K562 (cell line): ENCODE results near the gene PDE4A. TPM values are rescaled to one million over a fixed set of nuclear protein-coding genes. Genes with fewer than 3 reads are reported as not detected.

Source experiments
- CBFB ChIP-seq: sonication (generic); formaldehyde crosslinking; IDR thresholded peaks from 2 replicates; pipeline ENCODE4 v1.4.0; 2020; ENCODE audit warnings: mild to moderate bottlenecking, missing genetic modification reagents
- CREB3L1 ChIP-seq: fragments of 450-650 bp; IDR thresholded peaks from 2 replicates; pipeline ENCODE4 v1.6.1; 2014; ENCODE audit warnings: low read depth, mild to moderate bottlenecking, moderate library complexity, borderline replicate concordance
- CTCF ChIP-seq, 3 experiments: IDR thresholded peaks in 2 of 3; conservative IDR thresholded peaks in 1 of 3; 2 replicates each; pipeline ENCODE4 v1.5.1; 2011 to 2012; ENCODE audit warnings: low read length in 3 of 3, mild to moderate bottlenecking in 3 of 3, control low read depth in 2 of 3, improper control_type of control experiment in 1 of 3, inconsistent platforms in 1 of 3, low read depth in 1 of 3, mixed read lengths in 1 of 3, moderate library complexity in 1 of 3; ENCODE audit not compliant: insufficient read depth in 2 of 3
- EHMT2 ChIP-seq: fragments of 450-650 bp; IDR thresholded peaks from 2 replicates; pipeline ENCODE4 v1.6.1; 2018; ENCODE audit warnings: antibody characterized with exemption
- EP400 ChIP-seq: fragments of 450-650 bp; IDR thresholded peaks from 2 replicates; pipeline ENCODE4 v1.6.1; 2017; ENCODE audit warnings: antibody characterized with exemption, mild to moderate bottlenecking, moderate library complexity
- ETV5 ChIP-seq: sonication (generic); formaldehyde crosslinking; IDR thresholded peaks from 2 replicates; pipeline ENCODE4 v1.4.0; 2020; ENCODE audit warnings: low read depth, mild to moderate bottlenecking, missing genetic modification reagents
- GTF2F1 ChIP-seq: IDR thresholded peaks from 2 replicates; pipeline ENCODE4 v1.6.1; 2011; ENCODE audit warnings: low read depth, low read length, improper control_type of control experiment
- HDAC6 ChIP-seq: IDR thresholded peaks from 2 replicates; pipeline ENCODE4 v1.6.1; 2012; ENCODE audit warnings: low read depth, mild to moderate bottlenecking, control low read depth, inconsistent platforms, low read length, moderate library complexity
- KHSRP ChIP-seq: fragments of 450-650 bp; IDR thresholded peaks from 2 replicates; pipeline ENCODE4 v1.6.1; 2017
- NCOA4 ChIP-seq: fragments of 450-650 bp; IDR thresholded peaks from 2 replicates; pipeline ENCODE4 v1.6.1; 2018; ENCODE audit warnings: mild to moderate bottlenecking; ENCODE audit not compliant: partially characterized antibody
- NR2C2 ChIP-seq, 2 experiments: fragments of 200-800 bp in 1 of 2; sonication (Bioruptor generic) in 1 of 2; sonication (generic) in 1 of 2; formaldehyde crosslinking in 1 of 2; IDR thresholded peaks; 2 replicates each; pipeline versions ENCODE4 v1.6.1 to v1.8.0; 2016 to 2022; ENCODE audit warnings: mild to moderate bottlenecking in 1 of 2, missing compliant biosample characterization in 1 of 2, missing genetic modification characterization in 1 of 2, missing genetic modification reagents in 1 of 2
- SMARCA5 ChIP-seq: fragments of 450-650 bp; IDR thresholded peaks from 2 replicates; pipeline ENCODE4 v1.6.1; 2016
- YBX1 ChIP-seq: fragments of 450-650 bp; IDR thresholded peaks from 2 replicates; pipeline ENCODE4 v1.7.1; 2016; ENCODE audit warnings: mild to moderate bottlenecking
- ZNF121 ChIP-seq: sonication (generic); formaldehyde crosslinking; conservative IDR thresholded peaks from 2 replicates; pipeline ENCODE4 v1.8.0; 2022; ENCODE audit warnings: missing genetic modification reagents
- ZNF134 ChIP-seq: fragments of 250-450 bp; sonication (Bioruptor Pico); conservative IDR thresholded peaks from 2 replicates; pipeline ENCODE4 v1.4.0; 2020
- ZNF217 ChIP-seq: sonication (generic); formaldehyde crosslinking; IDR thresholded peaks from 2 replicates; pipeline ENCODE4 v1.8.0; 2022; ENCODE audit warnings: mild to moderate bottlenecking, missing genetic modification reagents
- ZNF318 ChIP-seq, 2 experiments: fragments of 450-650 bp; IDR thresholded peaks; 2 replicates each; pipeline ENCODE4 v1.6.1; 2016; ENCODE audit warnings: mild to moderate bottlenecking in 2 of 2, borderline replicate concordance in 1 of 2, low read depth in 1 of 2, moderate library complexity in 1 of 2
- ZNF41 ChIP-seq: fragments of 250-450 bp; sonication (Bioruptor Pico); conservative IDR thresholded peaks from 2 replicates; pipeline ENCODE4 v1.4.0; 2020; ENCODE audit warnings: mild to moderate bottlenecking
- polyA plus RNA-seq, 8 experiments: library from polyadenylated mRNA; depleted of rRNA in 4 of 8; stranded (reverse) in 5 of 8; unstranded in 3 of 8; fragments of >200 nt; fragmentation: Nextera tagmentation in 2 of 8; fragmentation: Illumina TruSeq in 1 of 8; extraction: Ambion mirVana in 2 of 8; extraction: Trizol in 1 of 8; gene quantifications; 2 replicates each; pipeline versions ENCODE4 v1.2.1 to v1.2.3, GENCODE V29; 2011 to 2014; ENCODE audit warnings: inconsistent platforms in 1 of 8, missing spikeins in 1 of 8
- total RNA-seq, 7 experiments: library from RNA; depleted of rRNA in 6 of 7; stranded (reverse); fragments of >200 nt in 6 of 7; fragmentation: Illumina TruSeq in 2 of 7; extraction: Trizol in 2 of 7; gene quantifications; 2 replicates each; pipeline versions ENCODE4 v1.2.1 to v1.2.3, GENCODE V29; 2011 to 2021; ENCODE audit warnings: low replicate concordance in 1 of 7

The PDE4A gene
- total and polyA plus RNA-seq, 9 of the 15 experiments (the other 6 are each of a cell fraction or from before 2014, with no cell fraction given) = 0.66 to 26.9 (median 4.6) TPM

DNA sequence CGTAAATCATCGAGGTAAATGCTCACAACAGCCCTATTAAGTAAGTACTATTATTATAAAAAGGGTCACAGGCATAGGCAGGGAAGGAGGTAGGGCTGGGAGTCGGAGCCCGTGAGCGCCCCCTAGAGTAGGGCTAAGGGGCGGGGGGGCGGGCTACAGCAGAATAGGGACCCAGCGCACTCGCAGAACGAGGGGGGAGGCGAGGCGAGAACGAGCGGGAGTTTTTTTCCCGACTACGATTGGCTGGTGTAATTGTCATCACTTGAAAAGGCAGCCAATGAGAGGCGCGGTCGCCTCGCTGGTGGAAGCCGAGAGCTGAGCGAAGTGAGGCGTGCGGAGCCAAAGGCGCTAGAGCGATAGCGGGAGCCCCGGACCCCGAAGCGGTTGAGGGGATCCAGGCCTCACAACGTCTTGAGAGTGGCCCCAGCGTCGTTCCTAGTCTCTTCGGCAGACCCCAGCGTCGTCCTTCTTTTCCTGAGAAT is 58.6 kb downstream of the PDE4A start (continued):
- TF ChIP-seq ZNF318 (IDR thresholded peaks at IDR 0.05; ENCODE audit: borderline replicate concordance in 1 of 2, low read depth in 1 of 2) (no peak), CREB3L1 (no peak; the same call in 1 of the 2 replicates), ZNF217 (no peak), ETV5 (CRISPR knock-in tag) (no peak), NR2C2 (CRISPR knock-in tag; IDR thresholded peaks at IDR 0.05) (no peak), NR2C2 (tag; IDR thresholded peaks at IDR 0.05) (no peak), EP400 (no peak), ZNF134 (CRISPR knock-in tag) (no peak), YBX1 (no peak), ZNF121 (CRISPR knock-in tag) (no peak), NCOA4 (no peak), SMARCA5 (no peak), CTCF (IDR thresholded peaks at IDR 0.05 in 2 of 3, conservative IDR thresholded peaks at IDR 0.05 in 1 of 3; ENCODE audit: insufficient read depth in 2 of 3, low read depth in 1 of 3, low read length in 3 of 3) (peak; percentile 61 to 78 (median 62)), EHMT2 (no peak), HDAC6 (no peak), GTF2F1 (no peak), KHSRP (no peak), CBFB (no peak), ZNF41 (CRISPR knock-in tag) (no peak)
